Activated naive CD8-positive, alpha-beta T cell treated with anti-CD3 and anti-CD28 coated beads for 36 hours (primary cell): ENCODE measurements around the gene TCP10L. TPM values are rescaled to one million over a fixed set of nuclear protein-coding genes. Genes with fewer than 3 reads are reported as not detected.
A peak's percentile ranks its signal among the peaks of the same experiment; 100 is the strongest.

Experiments used
- DNase-seq: peaks from one replicate; pipeline ENCODE4 v3.0.0; 2021
- H3K27ac Mint-ChIP-seq: one replicate; pipeline ENCODE4 v1.8.0; 2022; ENCODE audit warnings: mild to moderate bottlenecking, moderate library complexity, mixed read lengths
- H3K27me3 Mint-ChIP-seq: one replicate; pipeline ENCODE4 v1.8.0; 2022; ENCODE audit warnings: mild to moderate bottlenecking, mixed read lengths
- H3K36me3 Mint-ChIP-seq: one replicate; pipeline ENCODE4 v1.8.0; 2021; ENCODE audit warnings: mild to moderate bottlenecking, mixed read lengths
- H3K4me1 Mint-ChIP-seq: one replicate; pipeline ENCODE4 v1.8.0; 2021; ENCODE audit warnings: mixed read lengths
- H3K4me3 Mint-ChIP-seq: one replicate; pipeline ENCODE4 v1.8.0; 2022; ENCODE audit warnings: mild to moderate bottlenecking, moderate library complexity, mixed read lengths
- H3K9me3 Mint-ChIP-seq: one replicate; pipeline ENCODE4 v1.8.0; 2022; ENCODE audit warnings: mixed read lengths
- total RNA-seq, 2 experiments: library from RNA; stranded (reverse); gene quantifications; one replicate each; pipeline ENCODE4 v1.2.3, GENCODE V29; 2021

Gene TCP10L
- total RNA-seq, 2 experiments from 2014 or later = 0.48 to 0.52 TPM

- DNase-seq = no peak
- H3K9me3 Mint-ChIP-seq = no peaks in the 10 kb centered on the region
- H3K4me3 Mint-ChIP-seq = no peak overlapping the region
- H3K4me1 Mint-ChIP-seq = peaks cover 2% of the 10 kb centered on the region
- peaks cover 6% of the 10 kb centered on the region for H3K36me3 Mint-ChIP-seq
- H3K27ac Mint-ChIP-seq = peak overlapping the region; percentile 38
- no peaks in the 10 kb centered on the region for H3K27me3 Mint-ChIP-seq
Observed at GRCh38 chr21:32599091-32599490, 13.8 kb upstream of the TCP10L start.

- Mint-ChIP-seq H3K27ac (no peak overlapping the region), H3K4me3 (no peak overlapping the region), H3K9me3 (no peaks in the 10 kb centered on the region), H3K27me3 (no peaks in the 10 kb centered on the region), H3K4me1 (peaks cover 2% of the 10 kb centered on the region), H3K36me3 (no peaks in the 10 kb centered on the region)
- no peak for DNase-seq
Observed at GRCh38 chr21:32597205-32597604, 11.9 kb upstream of the TCP10L start.

DNA sequence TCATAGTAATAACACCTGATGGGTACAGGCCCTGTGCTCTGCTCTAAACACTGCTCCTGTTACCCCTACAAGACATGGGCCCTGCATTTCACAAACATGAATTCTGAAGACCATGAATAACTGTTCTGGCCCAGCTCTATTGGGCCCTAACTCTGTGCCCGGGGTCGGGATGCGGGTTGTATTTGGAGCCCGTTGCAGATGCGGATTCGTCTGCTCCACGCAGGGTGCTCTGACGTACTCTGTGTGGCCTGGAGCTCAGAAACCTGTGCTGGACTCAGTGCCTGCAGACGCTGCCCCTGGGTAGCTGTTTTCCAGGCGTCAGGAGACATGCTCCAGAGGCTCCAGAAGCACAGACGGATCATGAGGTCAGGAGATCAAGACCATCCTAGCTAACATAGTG, 10.1 kb upstream of the TCP10L start:
- DNase-seq = no peak
- Mint-ChIP-seq H3K27ac (no peak overlapping the region), H3K9me3 (no peaks in the 10 kb centered on the region), H3K4me1 (peaks cover 2% of the 10 kb centered on the region), H3K27me3 (no peaks in the 10 kb centered on the region), H3K36me3 (no peaks in the 10 kb centered on the region), H3K4me3 (no peak overlapping the region)

GRCh38 chr21:32593690-32594089, 8.4 kb upstream of the TCP10L start:
- no peak overlapping the region for H3K4me3 Mint-ChIP-seq
- peaks cover 2% of the 10 kb centered on the region for H3K4me1 Mint-ChIP-seq
- H3K36me3 Mint-ChIP-seq = no peaks in the 10 kb centered on the region
- no peaks in the 10 kb centered on the region for H3K27me3 Mint-ChIP-seq
- H3K27ac Mint-ChIP-seq = no peak overlapping the region
- no peaks in the 10 kb centered on the region for H3K9me3 Mint-ChIP-seq
- DNase-seq = no peak

- Mint-ChIP-seq H3K27me3 (no peaks in the 10 kb centered on the region), H3K36me3 (no peaks in the 10 kb centered on the region), H3K27ac (no peak overlapping the region)
Observed at GRCh38 chr21:32592929-32593502, 7.7 kb upstream of the TCP10L start.

DNA sequence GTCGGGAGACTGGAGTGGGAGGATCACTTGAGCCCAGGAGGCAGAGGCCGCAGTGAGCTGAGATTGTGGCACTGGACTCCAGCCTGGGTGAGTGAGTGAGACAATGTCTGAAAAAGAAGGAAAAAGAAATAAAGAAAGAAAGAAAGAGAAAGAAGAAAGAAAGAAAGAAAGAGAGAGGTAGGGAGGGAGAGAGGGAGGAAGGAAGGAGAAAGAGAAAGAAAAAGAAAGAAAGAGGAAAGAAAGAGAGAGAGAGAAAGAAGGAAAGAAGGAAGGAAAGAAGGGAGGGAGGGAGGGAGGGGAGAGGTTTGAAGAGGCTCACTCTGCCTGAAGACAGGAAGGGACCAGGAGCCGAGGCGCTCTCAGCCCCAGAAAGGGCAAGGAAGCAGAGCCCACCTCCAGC, 4.8 kb upstream of the TCP10L start:
- H3K9me3 Mint-ChIP-seq = no peaks in the 10 kb centered on the region
- no peak overlapping the region for H3K27ac Mint-ChIP-seq
- H3K36me3 Mint-ChIP-seq = no peaks in the 10 kb centered on the region
- no peaks in the 10 kb centered on the region for H3K4me1 Mint-ChIP-seq
- H3K27me3 Mint-ChIP-seq = no peaks in the 10 kb centered on the region
- no peak overlapping the region for H3K4me3 Mint-ChIP-seq
- no peak for DNase-seq

More at GRCh38 chr21:32592929-32593502, 7.7 kb upstream of the TCP10L start:
- Mint-ChIP-seq H3K9me3 (no peaks in the 10 kb centered on the region), H3K4me3 (no peak overlapping the region), H3K4me1 (peaks cover 2% of the 10 kb centered on the region)
- DNase-seq = no peak

DNA sequence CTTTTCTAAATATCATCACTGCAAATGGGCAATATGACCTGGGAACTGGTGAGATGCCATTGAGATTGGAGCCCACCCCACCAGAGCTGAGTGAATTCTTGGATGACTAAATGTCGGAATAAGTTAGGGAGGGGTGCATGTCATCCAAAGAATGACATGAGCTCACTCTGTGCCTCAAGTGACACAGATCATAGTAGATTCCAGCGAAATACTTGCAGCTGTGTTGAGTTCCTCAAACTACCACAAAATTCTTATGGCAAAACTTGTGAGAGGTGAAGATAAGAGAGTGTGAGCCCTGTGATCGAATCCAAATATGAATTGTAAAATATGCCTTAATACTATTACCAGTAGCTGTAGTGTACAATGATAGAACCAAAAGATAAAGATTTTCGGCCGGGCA, 2.3 kb upstream of the TCP10L start:
- no peaks in the 10 kb centered on the region for H3K27me3 Mint-ChIP-seq
- no peaks in the 10 kb centered on the region for H3K36me3 Mint-ChIP-seq
- no peak overlapping the region for H3K27ac Mint-ChIP-seq
- no peak for DNase-seq
- no peaks in the 10 kb centered on the region for H3K4me1 Mint-ChIP-seq
- no peaks in the 10 kb centered on the region for H3K9me3 Mint-ChIP-seq
- no peak overlapping the region for H3K4me3 Mint-ChIP-seq

- H3K4me1 Mint-ChIP-seq = no peaks in the 10 kb centered on the region
- DNase-seq = no peak
- no peaks in the 10 kb centered on the region for H3K27me3 Mint-ChIP-seq
- H3K36me3 Mint-ChIP-seq = no peaks in the 10 kb centered on the region
- no peaks in the 10 kb centered on the region for H3K9me3 Mint-ChIP-seq
- no peak overlapping the region for H3K27ac Mint-ChIP-seq
- no peak overlapping the region for H3K4me3 Mint-ChIP-seq
Observed at GRCh38 chr21:32587120-32587519, 1.8 kb upstream of the TCP10L start.

- Mint-ChIP-seq H3K27me3 (no peaks in the 10 kb centered on the region), H3K36me3 (no peaks in the 10 kb centered on the region), H3K9me3 (no peaks in the 10 kb centered on the region), H3K4me3 (no peak overlapping the region), H3K27ac (no peak overlapping the region), H3K4me1 (no peaks in the 10 kb centered on the region)
- DNase-seq = no peak
Observed at GRCh38 chr21:32585970-32586369, 647 bp upstream of the TCP10L start.

DNA sequence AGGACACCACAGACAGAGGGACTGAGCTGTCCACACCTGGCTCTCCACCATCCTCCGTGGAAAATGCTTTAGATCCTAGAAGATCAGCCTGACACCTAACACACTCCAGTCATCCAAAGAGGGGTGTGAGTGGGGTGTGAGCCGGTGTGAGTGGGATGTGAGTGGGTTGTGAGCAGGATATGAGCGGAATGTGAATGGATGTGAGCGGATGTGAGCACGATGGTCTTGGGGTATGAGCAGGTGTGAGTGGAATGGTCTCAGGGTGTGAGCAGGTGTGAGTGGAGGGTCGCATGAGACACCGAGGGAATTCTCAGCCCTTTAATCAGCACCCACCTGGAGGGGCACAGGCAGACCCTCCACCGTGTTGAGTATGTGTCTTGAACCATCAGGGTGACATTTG, 851 bp downstream of the TCP10L start:
- no peaks in the 10 kb centered on the region for H3K36me3 Mint-ChIP-seq
- H3K4me1 Mint-ChIP-seq = no peaks in the 10 kb centered on the region
- H3K4me3 Mint-ChIP-seq = no peak overlapping the region
- no peaks in the 10 kb centered on the region for H3K9me3 Mint-ChIP-seq
- no peak overlapping the region for H3K27ac Mint-ChIP-seq
- no peaks in the 10 kb centered on the region for H3K27me3 Mint-ChIP-seq
- DNase-seq = no peak

GRCh38 chr21:32581732-32582131, 3.6 kb downstream of the TCP10L start:
- no peak for DNase-seq
- no peaks in the 10 kb centered on the region for H3K27me3 Mint-ChIP-seq
- no peaks in the 10 kb centered on the region for H3K36me3 Mint-ChIP-seq
- H3K4me3 Mint-ChIP-seq = no peak overlapping the region
- no peaks in the 10 kb centered on the region for H3K4me1 Mint-ChIP-seq
- H3K9me3 Mint-ChIP-seq = no peaks in the 10 kb centered on the region
- no peak overlapping the region for H3K27ac Mint-ChIP-seq

- DNase-seq = no peak
Observed at GRCh38 chr21:32580949-32581348, 4.4 kb downstream of the TCP10L start.

DNA sequence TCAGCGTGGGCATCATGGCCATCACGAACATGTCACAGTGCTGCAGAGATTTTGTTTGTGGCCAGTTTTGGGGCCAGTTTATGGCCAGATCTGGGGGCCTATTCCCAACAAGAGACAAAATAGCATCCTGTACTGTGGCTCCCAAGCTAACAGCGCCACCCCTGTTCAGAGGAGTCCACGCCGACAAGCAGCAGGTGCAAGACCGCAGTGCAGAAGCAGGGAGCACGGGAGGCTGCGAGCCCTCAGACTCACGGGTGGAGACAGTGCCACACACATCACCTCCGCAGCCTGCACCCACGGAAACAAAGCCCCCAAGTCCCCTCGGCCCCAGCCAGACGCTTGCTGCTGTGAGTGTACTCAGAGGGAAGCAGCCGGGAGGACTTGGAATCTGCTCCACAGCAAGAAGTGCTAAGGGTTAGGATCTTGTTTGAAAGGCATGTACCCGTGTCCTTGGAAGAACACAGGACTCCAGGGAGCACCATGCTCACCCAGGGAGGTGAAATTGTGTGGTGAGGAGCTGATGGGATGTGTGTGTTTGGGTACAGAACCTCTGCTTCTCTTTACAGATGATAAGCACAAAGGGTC, 7.1 kb downstream of the TCP10L start:
- no peak overlapping the region for H3K27ac Mint-ChIP-seq
- no peaks in the 10 kb centered on the region for H3K36me3 Mint-ChIP-seq
- H3K4me1 Mint-ChIP-seq = no peaks in the 10 kb centered on the region
- peak; percentile 33 for DNase-seq
- no peaks in the 10 kb centered on the region for H3K27me3 Mint-ChIP-seq
- H3K9me3 Mint-ChIP-seq = no peaks in the 10 kb centered on the region
- no peak overlapping the region for H3K4me3 Mint-ChIP-seq

More at GRCh38 chr21:32580949-32581348, 4.4 kb downstream of the TCP10L start:
- Mint-ChIP-seq H3K27ac (no peak overlapping the region), H3K27me3 (no peaks in the 10 kb centered on the region), H3K4me3 (no peak overlapping the region), H3K9me3 (no peaks in the 10 kb centered on the region), H3K4me1 (no peaks in the 10 kb centered on the region), H3K36me3 (no peaks in the 10 kb centered on the region)

GRCh38 chr21:32576011-32576410, 9.3 kb downstream of the TCP10L start:
- Mint-ChIP-seq H3K4me1 (peaks cover 1% of the 10 kb centered on the region), H3K27me3 (no peaks in the 10 kb centered on the region), H3K36me3 (no peaks in the 10 kb centered on the region), H3K27ac (no peak overlapping the region), H3K9me3 (no peaks in the 10 kb centered on the region), H3K4me3 (no peak overlapping the region)
- no peak for DNase-seq

GRCh38 chr21:32574946-32575925, 10.1 kb downstream of the TCP10L start:
- peaks cover 7% of the 10 kb centered on the region for H3K4me1 Mint-ChIP-seq
- no peaks in the 10 kb centered on the region for H3K9me3 Mint-ChIP-seq
- DNase-seq = no peak
- H3K27ac Mint-ChIP-seq = no peak overlapping the region
- no peaks in the 10 kb centered on the region for H3K27me3 Mint-ChIP-seq
- no peak overlapping the region for H3K4me3 Mint-ChIP-seq
- no peaks in the 10 kb centered on the region for H3K36me3 Mint-ChIP-seq
